K562 (cell line): ENCODE results near the gene IFNGR1. TPM values are rescaled to one million over a fixed set of nuclear protein-coding genes. Genes with fewer than 3 reads are reported as not detected.

Experiments
- BMI1 ChIP-seq: fragments of 150-350 bp; IDR thresholded peaks from 2 replicates; pipeline ENCODE4 v1.6.1; 2014; ENCODE audit warnings: low read length
- ESRRA ChIP-seq: fragments of 450-650 bp; IDR thresholded peaks from 2 replicates; pipeline ENCODE4 v1.6.1; 2014; ENCODE audit warnings: low read depth, mild to moderate bottlenecking, moderate library complexity, borderline replicate concordance
- XRCC3 ChIP-seq: fragments of 450-650 bp; IDR thresholded peaks from 2 replicates; pipeline ENCODE4 v1.6.1; 2017; ENCODE audit warnings: mild to moderate bottlenecking, moderate library complexity
- polyA plus RNA-seq, 8 experiments: library from polyadenylated mRNA; depleted of rRNA in 4 of 8; stranded (reverse) in 5 of 8; unstranded in 3 of 8; fragments of >200 nt; fragmentation: Nextera tagmentation in 2 of 8; fragmentation: Illumina TruSeq in 1 of 8; extraction: Ambion mirVana in 2 of 8; extraction: Trizol in 1 of 8; gene quantifications; 2 replicates each; pipeline versions ENCODE4 v1.2.1 to v1.2.3, GENCODE V29; 2011 to 2014; ENCODE audit warnings: inconsistent platforms in 1 of 8, missing spikeins in 1 of 8
- total RNA-seq, 7 experiments: library from RNA; depleted of rRNA in 6 of 7; stranded (reverse); fragments of >200 nt in 6 of 7; fragmentation: Illumina TruSeq in 2 of 7; extraction: Trizol in 2 of 7; gene quantifications; 2 replicates each; pipeline versions ENCODE4 v1.2.1 to v1.2.3, GENCODE V29; 2011 to 2021; ENCODE audit warnings: low replicate concordance in 1 of 7
- TF ChIP-seq, protein P1 (sequence below), 2 experiments: fragments of 450-650 bp in 1 of 2; IDR thresholded peaks; 2 replicates each; pipeline ENCODE4 v1.6.1; 2011 to 2017; ENCODE audit warnings: low read depth in 2 of 2, antibody characterized with exemption in 1 of 2, borderline replicate concordance in 1 of 2, low read length in 1 of 2, mild to moderate bottlenecking in 1 of 2, mixed read lengths in 1 of 2; ENCODE audit not compliant: control insufficient read depth in 1 of 2
- TF ChIP-seq, protein P2 (sequence below): fragments of 200-400 bp; formaldehyde crosslinking; IDR thresholded peaks from 2 replicates; pipeline ENCODE4 v1.6.1; 2017; ENCODE audit warnings: mild to moderate bottlenecking, low read depth, low read length, moderate library complexity
- TF ChIP-seq, protein P3 (sequence below), 2 experiments: fragments of 450-650 bp; IDR thresholded peaks; 2 replicates each; pipeline ENCODE4 v1.6.1; 2016; ENCODE audit warnings: mild to moderate bottlenecking in 2 of 2, borderline replicate concordance in 1 of 2, low read depth in 1 of 2, moderate library complexity in 1 of 2
- TF ChIP-seq, protein P4 (sequence below): fragments of 450-650 bp; formaldehyde crosslinking; IDR thresholded peaks from 2 replicates; pipeline ENCODE4 v1.4.0; 2022; ENCODE audit warnings: missing genetic modification characterization
- TF ChIP-seq, protein P5 (sequence below): IDR thresholded peaks from 3 replicates; pipeline ENCODE4 v1.6.1; 2011; ENCODE audit warnings: borderline replicate concordance, mild to moderate bottlenecking, moderate library complexity; ENCODE audit not compliant: insufficient read length; ENCODE audit errors: extremely low read depth

The IFNGR1 gene
- total and polyA plus RNA-seq, 9 of the 15 experiments (the other 6 are each of a cell fraction or from before 2014, with no cell fraction given), result 14.7 to 47.0 (median 26.7) TPM

DNA sequence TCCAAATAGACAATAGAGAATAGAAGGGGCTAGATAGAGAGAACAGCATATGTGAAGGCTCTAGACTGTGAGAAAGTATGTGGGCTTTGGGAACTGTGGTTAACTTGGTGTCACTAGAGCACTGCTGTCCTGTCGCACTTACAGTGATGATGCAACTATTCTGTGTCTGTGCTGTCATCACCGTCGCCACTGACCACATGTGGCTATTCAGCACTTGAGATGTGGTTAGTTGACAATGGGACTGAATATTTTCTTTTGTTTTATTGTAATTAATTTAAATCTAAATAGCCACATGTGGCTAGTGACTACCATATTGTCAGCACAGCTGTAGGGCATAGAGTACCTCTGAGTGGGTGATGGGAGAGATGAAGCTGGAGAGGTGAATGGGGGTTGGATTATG is 39.0 kb upstream of the IFNGR1 start (continued):
- TF ChIP-seq, protein P1, sequence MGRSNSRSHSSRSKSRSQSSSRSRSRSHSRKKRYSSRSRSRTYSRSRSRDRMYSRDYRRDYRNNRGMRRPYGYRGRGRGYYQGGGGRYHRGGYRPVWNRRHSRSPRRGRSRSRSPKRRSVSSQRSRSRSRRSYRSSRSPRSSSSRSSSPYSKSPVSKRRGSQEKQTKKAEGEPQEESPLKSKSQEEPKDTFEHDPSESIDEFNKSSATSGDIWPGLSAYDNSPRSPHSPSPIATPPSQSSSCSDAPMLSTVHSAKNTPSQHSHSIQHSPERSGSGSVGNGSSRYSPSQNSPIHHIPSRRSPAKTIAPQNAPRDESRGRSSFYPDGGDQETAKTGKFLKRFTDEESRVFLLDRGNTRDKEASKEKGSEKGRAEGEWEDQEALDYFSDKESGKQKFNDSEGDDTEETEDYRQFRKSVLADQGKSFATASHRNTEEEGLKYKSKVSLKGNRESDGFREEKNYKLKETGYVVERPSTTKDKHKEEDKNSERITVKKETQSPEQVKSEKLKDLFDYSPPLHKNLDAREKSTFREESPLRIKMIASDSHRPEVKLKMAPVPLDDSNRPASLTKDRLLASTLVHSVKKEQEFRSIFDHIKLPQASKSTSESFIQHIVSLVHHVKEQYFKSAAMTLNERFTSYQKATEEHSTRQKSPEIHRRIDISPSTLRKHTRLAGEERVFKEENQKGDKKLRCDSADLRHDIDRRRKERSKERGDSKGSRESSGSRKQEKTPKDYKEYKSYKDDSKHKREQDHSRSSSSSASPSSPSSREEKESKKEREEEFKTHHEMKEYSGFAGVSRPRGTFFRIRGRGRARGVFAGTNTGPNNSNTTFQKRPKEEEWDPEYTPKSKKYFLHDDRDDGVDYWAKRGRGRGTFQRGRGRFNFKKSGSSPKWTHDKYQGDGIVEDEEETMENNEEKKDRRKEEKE (IDR thresholded peaks at IDR 0.05; ENCODE audit: borderline replicate concordance in 1 of 2, control insufficient read depth in 1 of 2, low read depth in 2 of 2, low read length in 1 of 2), result no peak
- TF ChIP-seq, protein P2, sequence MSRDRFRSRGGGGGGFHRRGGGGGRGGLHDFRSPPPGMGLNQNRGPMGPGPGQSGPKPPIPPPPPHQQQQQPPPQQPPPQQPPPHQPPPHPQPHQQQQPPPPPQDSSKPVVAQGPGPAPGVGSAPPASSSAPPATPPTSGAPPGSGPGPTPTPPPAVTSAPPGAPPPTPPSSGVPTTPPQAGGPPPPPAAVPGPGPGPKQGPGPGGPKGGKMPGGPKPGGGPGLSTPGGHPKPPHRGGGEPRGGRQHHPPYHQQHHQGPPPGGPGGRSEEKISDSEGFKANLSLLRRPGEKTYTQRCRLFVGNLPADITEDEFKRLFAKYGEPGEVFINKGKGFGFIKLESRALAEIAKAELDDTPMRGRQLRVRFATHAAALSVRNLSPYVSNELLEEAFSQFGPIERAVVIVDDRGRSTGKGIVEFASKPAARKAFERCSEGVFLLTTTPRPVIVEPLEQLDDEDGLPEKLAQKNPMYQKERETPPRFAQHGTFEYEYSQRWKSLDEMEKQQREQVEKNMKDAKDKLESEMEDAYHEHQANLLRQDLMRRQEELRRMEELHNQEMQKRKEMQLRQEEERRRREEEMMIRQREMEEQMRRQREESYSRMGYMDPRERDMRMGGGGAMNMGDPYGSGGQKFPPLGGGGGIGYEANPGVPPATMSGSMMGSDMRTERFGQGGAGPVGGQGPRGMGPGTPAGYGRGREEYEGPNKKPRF, result no peak
- no peak for TF ChIP-seq BMI1
- TF ChIP-seq, protein P3, sequence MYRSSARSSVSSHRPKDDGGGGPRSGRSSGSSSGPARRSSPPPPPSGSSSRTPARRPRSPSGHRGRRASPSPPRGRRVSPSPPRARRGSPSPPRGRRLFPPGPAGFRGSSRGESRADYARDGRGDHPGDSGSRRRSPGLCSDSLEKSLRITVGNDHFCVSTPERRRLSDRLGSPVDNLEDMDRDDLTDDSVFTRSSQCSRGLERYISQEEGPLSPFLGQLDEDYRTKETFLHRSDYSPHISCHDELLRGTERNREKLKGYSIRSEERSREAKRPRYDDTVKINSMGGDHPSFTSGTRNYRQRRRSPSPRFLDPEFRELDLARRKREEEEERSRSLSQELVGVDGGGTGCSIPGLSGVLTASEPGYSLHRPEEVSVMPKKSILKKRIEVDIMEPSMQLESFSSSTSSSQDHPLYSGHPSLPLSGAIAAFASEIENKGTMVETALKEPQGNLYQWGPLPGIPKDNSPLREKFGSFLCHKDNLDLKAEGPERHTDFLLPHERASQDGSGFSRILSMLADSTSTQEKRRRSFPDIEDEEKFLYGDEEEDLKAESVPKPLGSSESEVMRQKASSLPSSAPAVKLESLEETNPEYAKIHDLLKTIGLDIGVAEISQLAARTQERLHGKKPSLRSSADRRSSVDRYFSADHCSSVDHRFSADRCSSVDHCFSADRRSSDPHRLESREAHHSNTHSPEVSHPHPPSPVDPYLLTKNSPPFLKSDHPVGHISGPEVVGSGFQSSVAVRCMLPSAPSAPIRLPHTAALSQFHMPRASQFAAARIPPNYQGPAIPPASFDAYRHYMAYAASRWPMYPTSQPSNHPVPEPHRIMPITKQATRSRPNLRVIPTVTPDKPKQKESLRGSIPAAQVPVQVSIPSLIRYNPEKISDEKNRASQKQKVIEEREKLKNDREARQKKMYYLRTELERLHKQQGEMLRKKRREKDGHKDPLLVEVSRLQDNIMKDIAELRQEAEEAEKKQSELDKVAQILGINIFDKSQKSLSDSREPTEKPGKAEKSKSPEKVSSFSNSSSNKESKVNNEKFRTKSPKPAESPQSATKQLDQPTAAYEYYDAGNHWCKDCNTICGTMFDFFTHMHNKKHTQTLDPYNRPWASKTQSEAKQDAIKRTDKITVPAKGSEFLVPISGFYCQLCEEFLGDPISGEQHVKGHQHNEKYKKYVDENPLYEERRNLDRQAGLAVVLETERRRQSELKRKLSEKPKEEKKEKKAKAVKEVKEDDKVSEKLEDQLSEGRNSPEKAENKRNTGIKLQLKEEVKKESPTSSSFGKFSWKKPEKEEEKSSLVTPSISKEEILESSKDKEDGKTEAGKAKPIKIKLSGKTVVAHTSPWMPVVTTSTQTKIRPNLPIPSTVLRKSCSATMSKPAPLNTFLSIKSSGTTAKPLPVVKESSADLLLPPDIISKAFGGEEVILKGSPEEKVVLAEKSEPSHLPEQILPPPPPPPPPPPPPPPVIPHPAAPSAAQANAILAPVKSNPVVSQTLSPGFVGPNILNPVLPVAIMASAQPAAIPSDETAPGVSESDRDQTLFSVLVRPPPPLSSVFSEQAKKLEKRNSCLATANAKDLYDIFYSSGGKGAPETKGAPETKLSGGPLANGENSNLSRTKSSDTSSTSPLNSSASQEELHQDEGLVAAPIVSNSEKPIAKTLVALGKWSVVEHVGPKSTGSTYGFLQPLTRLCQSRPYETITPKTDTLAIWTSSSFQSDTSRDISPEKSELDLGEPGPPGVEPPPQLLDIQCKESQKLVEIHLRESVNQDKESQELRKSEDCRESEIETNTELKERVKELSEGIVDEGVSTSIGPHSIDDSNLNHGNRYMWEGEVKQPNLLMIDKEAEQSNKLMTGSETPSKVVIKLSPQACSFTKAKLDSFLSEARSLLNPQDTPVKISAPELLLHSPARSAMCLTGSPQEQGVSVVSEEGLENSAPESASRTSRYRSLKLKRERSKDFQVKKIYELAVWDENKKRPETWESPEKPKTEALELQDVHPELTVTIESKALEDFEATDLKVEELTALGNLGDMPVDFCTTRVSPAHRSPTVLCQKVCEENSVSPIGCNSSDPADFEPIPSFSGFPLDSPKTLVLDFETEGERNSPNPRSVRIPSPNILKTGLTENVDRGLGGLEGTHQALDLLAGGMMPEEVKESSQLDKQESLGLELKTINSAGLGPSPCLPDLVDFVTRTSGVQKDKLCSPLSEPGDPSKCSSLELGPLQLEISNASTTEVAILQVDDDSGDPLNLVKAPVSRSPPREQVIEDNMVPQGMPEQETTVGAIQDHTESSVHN (IDR thresholded peaks at IDR 0.05; ENCODE audit: borderline replicate concordance in 1 of 2, low read depth in 1 of 2), result peak in 1 of 2 experiments; percentile 56; a peak in 1 of 4 replicates
- TF ChIP-seq, protein P4, sequence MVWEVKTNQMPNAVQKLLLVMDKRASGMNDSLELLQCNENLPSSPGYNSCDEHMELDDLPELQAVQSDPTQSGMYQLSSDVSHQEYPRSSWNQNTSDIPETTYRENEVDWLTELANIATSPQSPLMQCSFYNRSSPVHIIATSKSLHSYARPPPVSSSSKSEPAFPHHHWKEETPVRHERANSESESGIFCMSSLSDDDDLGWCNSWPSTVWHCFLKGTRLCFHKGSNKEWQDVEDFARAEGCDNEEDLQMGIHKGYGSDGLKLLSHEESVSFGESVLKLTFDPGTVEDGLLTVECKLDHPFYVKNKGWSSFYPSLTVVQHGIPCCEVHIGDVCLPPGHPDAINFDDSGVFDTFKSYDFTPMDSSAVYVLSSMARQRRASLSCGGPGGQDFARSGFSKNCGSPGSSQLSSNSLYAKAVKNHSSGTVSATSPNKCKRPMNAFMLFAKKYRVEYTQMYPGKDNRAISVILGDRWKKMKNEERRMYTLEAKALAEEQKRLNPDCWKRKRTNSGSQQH, result no peak
- TF ChIP-seq ESRRA, result peak; percentile 68; the same call in 1 of the 2 replicates
- TF ChIP-seq XRCC3, result no peak
- TF ChIP-seq, protein P5, sequence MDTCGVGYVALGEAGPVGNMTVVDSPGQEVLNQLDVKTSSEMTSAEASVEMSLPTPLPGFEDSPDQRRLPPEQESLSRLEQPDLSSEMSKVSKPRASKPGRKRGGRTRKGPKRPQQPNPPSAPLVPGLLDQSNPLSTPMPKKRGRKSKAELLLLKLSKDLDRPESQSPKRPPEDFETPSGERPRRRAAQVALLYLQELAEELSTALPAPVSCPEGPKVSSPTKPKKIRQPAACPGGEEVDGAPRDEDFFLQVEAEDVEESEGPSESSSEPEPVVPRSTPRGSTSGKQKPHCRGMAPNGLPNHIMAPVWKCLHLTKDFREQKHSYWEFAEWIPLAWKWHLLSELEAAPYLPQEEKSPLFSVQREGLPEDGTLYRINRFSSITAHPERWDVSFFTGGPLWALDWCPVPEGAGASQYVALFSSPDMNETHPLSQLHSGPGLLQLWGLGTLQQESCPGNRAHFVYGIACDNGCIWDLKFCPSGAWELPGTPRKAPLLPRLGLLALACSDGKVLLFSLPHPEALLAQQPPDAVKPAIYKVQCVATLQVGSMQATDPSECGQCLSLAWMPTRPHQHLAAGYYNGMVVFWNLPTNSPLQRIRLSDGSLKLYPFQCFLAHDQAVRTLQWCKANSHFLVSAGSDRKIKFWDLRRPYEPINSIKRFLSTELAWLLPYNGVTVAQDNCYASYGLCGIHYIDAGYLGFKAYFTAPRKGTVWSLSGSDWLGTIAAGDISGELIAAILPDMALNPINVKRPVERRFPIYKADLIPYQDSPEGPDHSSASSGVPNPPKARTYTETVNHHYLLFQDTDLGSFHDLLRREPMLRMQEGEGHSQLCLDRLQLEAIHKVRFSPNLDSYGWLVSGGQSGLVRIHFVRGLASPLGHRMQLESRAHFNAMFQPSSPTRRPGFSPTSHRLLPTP, result no peak
